ENCODE measurements around the gene TMEM37.

TMEM37 gene

DNA sequence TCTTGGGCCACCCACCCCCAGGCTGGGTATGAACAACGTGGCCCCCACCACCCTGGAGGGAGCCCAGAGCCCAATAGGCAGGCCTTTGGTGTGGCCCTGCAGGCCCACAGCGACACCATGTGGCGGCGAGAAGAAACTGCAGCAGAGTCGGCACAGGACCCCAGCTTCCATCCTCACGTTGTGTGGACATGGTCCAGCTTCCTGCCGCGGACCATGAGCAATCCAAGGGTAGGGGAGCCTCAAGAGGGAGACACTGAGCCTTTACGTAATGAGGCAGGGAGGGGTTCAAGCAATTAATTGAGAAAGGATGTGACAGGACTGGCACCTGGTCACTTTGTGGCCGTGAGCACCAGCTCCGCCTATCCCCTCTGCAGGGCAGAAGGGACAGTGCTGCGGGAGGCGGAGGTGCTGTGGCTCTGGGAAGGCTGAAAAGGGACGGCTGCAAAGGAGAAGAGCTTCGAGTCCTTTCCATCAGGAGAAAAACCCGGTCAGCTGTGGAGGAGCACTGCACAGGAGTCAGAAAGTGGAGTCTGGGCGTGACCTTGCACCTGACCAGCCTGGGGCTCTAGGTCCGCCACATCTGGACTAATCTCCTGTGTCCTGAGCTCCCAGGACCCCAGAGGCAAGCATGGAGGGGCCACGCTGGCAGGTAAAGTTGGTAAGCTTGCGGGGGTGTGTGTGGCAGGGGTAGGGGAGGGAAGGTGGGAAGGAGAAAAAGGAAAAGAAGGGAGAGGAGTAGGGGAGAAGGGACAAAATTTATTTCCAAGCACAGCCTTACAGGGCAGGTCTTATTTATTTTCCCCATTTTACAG, 44.9 kb downstream of the TMEM37 start:
- H3K4me3 ChIP-seq (replicated peaks; ENCODE audit: low read depth, low read length): no peak overlapping the region
- peak; percentile 31 for DNase-seq (ENCODE audit: extremely low read depth, low read depth)
- peak; percentile 97 for TF ChIP-seq CTCF (IDR thresholded peaks at IDR 0.05; ENCODE audit: low read depth, low read length, missing control alignments)

- no peak overlapping the region for H3K4me3 ChIP-seq (replicated peaks; ENCODE audit: low read depth, low read length)
- TF ChIP-seq CTCF (IDR thresholded peaks at IDR 0.05; ENCODE audit: low read depth, low read length, missing control alignments): no peak
- no peak for DNase-seq (ENCODE audit: extremely low read depth, low read depth)
Measured at GRCh38 chr2:119477113-119477505, 45.5 kb downstream of the TMEM37 start.

GRCh38 chr2:119478188-119478977, 46.7 kb downstream of the TMEM37 start:
- no peak for DNase-seq (ENCODE audit: extremely low read depth, low read depth)
- TF ChIP-seq CTCF (IDR thresholded peaks at IDR 0.05; ENCODE audit: low read depth, low read length, missing control alignments): no peak
- H3K4me3 ChIP-seq (replicated peaks; ENCODE audit: low read depth, low read length): no peak overlapping the region

DNA sequence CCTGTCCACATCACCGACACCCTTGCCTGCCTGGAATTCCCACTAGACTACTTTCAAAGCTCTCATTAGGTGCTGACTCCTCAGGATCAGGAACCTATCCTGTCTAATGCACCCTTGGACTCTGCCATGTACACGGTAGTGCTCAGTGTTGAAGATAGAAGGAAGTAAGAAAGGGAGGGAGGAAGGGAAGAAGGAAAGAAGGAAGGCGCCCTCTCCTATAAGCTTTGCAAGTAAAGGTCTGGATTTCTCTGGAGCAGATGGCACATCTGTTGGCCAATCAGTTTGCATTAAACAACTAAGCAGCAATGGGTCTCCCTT, 47.3 kb downstream of the TMEM37 start:
- no peak for TF ChIP-seq CTCF (IDR thresholded peaks at IDR 0.05; ENCODE audit: low read depth, low read length, missing control alignments)
- DNase-seq (ENCODE audit: extremely low read depth, low read depth): no peak
- H3K4me3 ChIP-seq (replicated peaks; ENCODE audit: low read depth, low read length): no peak overlapping the region

GRCh38 chr2:119480184-119480583, 48.5 kb downstream of the TMEM37 start:
- H3K4me3 ChIP-seq (replicated peaks; ENCODE audit: low read depth, low read length): no peak overlapping the region
- DNase-seq (ENCODE audit: extremely low read depth, low read depth): no peak
- no peak for TF ChIP-seq CTCF (IDR thresholded peaks at IDR 0.05; ENCODE audit: low read depth, low read length, missing control alignments)

DNA sequence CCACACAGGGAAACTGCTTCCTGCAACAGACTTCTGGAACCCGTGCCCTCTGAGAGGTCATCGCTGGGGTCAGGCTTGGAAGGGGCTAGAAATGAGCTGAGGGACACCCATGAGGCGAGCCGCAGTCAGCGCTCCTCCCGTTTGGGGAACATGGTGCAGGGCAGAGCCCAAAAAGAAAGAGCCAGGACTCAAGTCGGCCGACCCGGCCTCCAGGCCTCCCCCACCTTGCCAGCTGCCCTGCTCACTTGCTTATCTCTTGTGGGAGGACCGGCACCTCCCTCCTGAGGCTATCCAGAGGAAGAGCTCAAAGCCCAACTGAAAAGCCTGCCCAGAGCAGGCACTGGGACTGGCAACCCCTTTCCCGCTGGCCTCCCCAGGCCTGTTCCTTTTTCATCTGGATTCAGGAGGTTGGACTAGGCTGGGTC, 49.1 kb downstream of the TMEM37 start:
- H3K4me3 ChIP-seq (replicated peaks; ENCODE audit: low read depth, low read length): no peak overlapping the region
- no peak for DNase-seq (ENCODE audit: extremely low read depth, low read depth)
- no peak for TF ChIP-seq CTCF (IDR thresholded peaks at IDR 0.05; ENCODE audit: low read depth, low read length, missing control alignments)

Data from HFF-Myc (cell line).